HepG2 (cell line): ENCODE data around the gene RTBDN. TPM values are rescaled to one million over a fixed set of nuclear protein-coding genes. Genes with fewer than 3 reads are reported as not detected.

Experiments
- DMAP1 ChIP-seq: IDR thresholded peaks from 2 replicates; pipeline ENCODE4 v1.6.1; 2016
- FOXO1 ChIP-seq: sonication (generic); formaldehyde crosslinking; IDR thresholded peaks from 2 replicates; pipeline ENCODE4 v1.4.0; 2020; ENCODE audit warnings: missing genetic modification reagents
- HMG20B ChIP-seq: conservative IDR thresholded peaks from 2 replicates; pipeline ENCODE4 v1.6.1; 2016; ENCODE audit warnings: missing genetic modification reagents, missing compliant biosample characterization
- MTA1 ChIP-seq: sonication (generic); formaldehyde crosslinking; IDR thresholded peaks from 2 replicates; pipeline ENCODE4 v1.4.0; 2020; ENCODE audit warnings: missing genetic modification reagents, mild to moderate bottlenecking, borderline replicate concordance
- SRSF4 ChIP-seq: fragments of 200-400 bp; formaldehyde crosslinking; IDR thresholded peaks from one replicate; pipeline ENCODE4 v1.6.1; 2018; ENCODE audit warnings: mild to moderate bottlenecking, low read depth, low read length, moderate library complexity; ENCODE audit not compliant: poor library complexity, severe bottlenecking
- YEATS4 ChIP-seq: sonication (generic); formaldehyde crosslinking; IDR thresholded peaks from 2 replicates; pipeline ENCODE4 v1.4.0; 2020; ENCODE audit warnings: missing genetic modification reagents, borderline replicate concordance
- ZEB1 ChIP-seq: IDR thresholded peaks from 2 replicates; pipeline ENCODE4 v1.6.1; 2012; ENCODE audit warnings: mild to moderate bottlenecking, low read depth, inconsistent platforms; ENCODE audit not compliant: insufficient replicate concordance
- ZNF121 ChIP-seq: sonication (generic); formaldehyde crosslinking; IDR thresholded peaks from 2 replicates; pipeline ENCODE4 v1.5.0; 2020; ENCODE audit warnings: mild to moderate bottlenecking, missing genetic modification reagents
- ZNF235 ChIP-seq: sonication (generic); formaldehyde crosslinking; IDR thresholded peaks from 2 replicates; pipeline ENCODE4 v1.8.1; 2023; ENCODE audit warnings: mild to moderate bottlenecking, missing genetic modification reagents, borderline replicate concordance
- ZNF382 ChIP-seq: sonication (generic); formaldehyde crosslinking; IDR thresholded peaks from 2 replicates; pipeline ENCODE4 v1.5.0; 2020; ENCODE audit warnings: missing genetic modification reagents, mild to moderate bottlenecking, borderline replicate concordance
- ZNF543 ChIP-seq: sonication (generic); formaldehyde crosslinking; IDR thresholded peaks from 2 replicates; pipeline ENCODE4 v1.4.0; 2020; ENCODE audit warnings: mild to moderate bottlenecking, missing genetic modification reagents
- ZSCAN21 ChIP-seq: sonication (generic); formaldehyde crosslinking; IDR thresholded peaks from 2 replicates; pipeline ENCODE4 v1.8.0; 2022; ENCODE audit warnings: mild to moderate bottlenecking, missing genetic modification reagents, moderate library complexity, borderline replicate concordance
- polyA plus RNA-seq, 8 experiments: library from polyadenylated mRNA; depleted of rRNA in 3 of 8; stranded (reverse) in 7 of 8; unstranded in 1 of 8; fragments of >200 nt; fragmentation: Illumina TruSeq in 4 of 8; extraction: Trizol in 4 of 8; gene quantifications; 2 replicates each; pipeline versions ENCODE4 v1.2.1 to v1.2.3, GENCODE V29; 2011 to 2016; ENCODE audit warnings: low read depth in 4 of 8, missing spikeins in 1 of 8, mixed read lengths in 1 of 8; ENCODE audit not compliant: insufficient read depth in 1 of 8
- total RNA-seq, 5 experiments: library from RNA; depleted of rRNA; stranded (reverse); fragments of >200 nt; fragmentation: Illumina TruSeq; extraction: Trizol; gene quantifications; 2 replicates each; pipeline ENCODE4 v1.2.3, GENCODE V29; 2016; ENCODE audit warnings: low read depth in 1 of 5
- TF ChIP-seq, protein P1 (sequence below): sonication (generic); formaldehyde crosslinking; IDR thresholded peaks from 2 replicates; pipeline ENCODE4 v1.8.0; 2022; ENCODE audit warnings: missing genetic modification reagents, mild to moderate bottlenecking, inconsistent platforms, borderline replicate concordance
- TF ChIP-seq, protein P2 (sequence below): sonication (generic); formaldehyde crosslinking; IDR thresholded peaks from 2 replicates; pipeline ENCODE4 v1.8.0; 2022; ENCODE audit warnings: missing genetic modification reagents, mild to moderate bottlenecking, borderline replicate concordance
- TF ChIP-seq, protein P3 (sequence below): IDR thresholded peaks from 2 replicates; pipeline ENCODE4 v1.6.1; 2016; ENCODE audit warnings: mild to moderate bottlenecking
- TF ChIP-seq, protein P4 (sequence below): sonication (generic); formaldehyde crosslinking; IDR thresholded peaks from 2 replicates; pipeline ENCODE4 v1.5.0; 2020; ENCODE audit warnings: missing genetic modification reagents
- TF ChIP-seq, protein P5 (sequence below): sonication (generic); formaldehyde crosslinking; IDR thresholded peaks from 2 replicates; pipeline ENCODE4 v1.4.0; 2020; ENCODE audit warnings: missing genetic modification reagents
- TF ChIP-seq, protein P6 (sequence below): sonication (generic); formaldehyde crosslinking; IDR thresholded peaks from 2 replicates; pipeline ENCODE4 v1.4.0; 2020; ENCODE audit warnings: missing genetic modification reagents

The RTBDN gene
- total and polyA plus RNA-seq, 2 of the 13 experiments (the other 11 are each of a cell fraction or from before 2014, with no cell fraction given), result 0.27 to 0.48 TPM

DNA sequence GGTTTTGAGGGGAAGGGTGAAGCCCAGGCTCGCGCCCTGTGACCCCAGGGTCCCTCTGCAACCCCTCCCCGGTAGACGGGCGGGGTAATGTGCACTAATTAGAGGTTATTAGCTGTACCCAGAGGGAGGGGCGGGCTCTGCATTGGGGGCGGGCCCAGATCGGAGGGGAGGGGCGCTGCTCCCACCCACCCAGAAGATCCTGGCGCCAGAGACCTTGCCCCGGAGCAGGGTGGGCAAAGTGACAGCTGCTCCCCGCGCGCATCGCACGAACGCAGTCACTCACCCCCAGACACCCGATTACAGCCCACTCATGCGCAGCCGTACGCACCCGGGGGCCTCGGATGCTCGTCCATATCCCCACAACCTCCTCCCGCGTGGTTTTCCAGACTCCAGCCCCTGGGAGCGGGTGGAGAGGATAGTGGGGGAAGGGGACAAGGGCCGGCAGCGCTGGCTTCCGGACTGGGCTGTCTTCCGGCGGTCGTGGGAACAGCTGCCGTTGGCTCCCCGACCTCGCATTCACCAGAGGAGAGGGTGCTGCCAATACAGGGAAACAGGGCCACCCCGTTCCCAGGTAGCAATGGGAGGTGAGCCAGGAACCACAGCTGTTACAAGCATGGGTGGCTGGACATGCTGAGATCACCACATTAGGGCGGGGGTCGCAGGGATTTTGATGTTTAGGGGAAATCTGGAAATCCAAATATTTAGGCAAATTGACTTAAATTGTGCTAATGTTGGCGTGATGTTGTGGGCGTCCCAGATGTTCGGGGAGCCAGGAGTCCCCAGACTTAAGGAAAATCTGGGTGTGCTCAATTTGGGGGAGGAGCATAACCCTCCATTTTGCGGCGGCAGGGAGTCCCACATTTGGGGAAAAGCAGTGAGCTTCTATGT is 56.1 kb downstream of the RTBDN start (continued):
- no peak for TF ChIP-seq ZNF121 (CRISPR knock-in tag)
- TF ChIP-seq, protein P1, sequence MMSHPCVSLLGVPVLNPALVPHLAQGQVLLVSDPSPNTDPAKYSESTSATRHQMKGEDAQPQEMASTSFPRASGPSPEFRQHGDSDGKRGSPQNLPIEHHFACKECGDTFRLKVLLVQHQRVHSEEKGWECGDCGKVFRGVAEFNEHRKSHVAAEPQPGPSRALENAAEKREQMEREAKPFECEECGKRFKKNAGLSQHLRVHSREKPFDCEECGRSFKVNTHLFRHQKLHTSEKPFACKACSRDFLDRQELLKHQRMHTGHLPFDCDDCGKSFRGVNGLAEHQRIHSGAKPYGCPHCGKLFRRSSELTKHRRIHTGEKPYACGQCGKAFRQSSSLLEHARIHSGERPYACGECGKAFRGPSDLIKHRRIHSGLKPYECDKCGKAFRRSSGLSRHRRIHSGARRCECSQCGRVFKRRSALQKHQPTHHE, result 0 out of 2 replicates have a peak, but pooled peaks have one; percentile 24
- TF ChIP-seq, protein P2, sequence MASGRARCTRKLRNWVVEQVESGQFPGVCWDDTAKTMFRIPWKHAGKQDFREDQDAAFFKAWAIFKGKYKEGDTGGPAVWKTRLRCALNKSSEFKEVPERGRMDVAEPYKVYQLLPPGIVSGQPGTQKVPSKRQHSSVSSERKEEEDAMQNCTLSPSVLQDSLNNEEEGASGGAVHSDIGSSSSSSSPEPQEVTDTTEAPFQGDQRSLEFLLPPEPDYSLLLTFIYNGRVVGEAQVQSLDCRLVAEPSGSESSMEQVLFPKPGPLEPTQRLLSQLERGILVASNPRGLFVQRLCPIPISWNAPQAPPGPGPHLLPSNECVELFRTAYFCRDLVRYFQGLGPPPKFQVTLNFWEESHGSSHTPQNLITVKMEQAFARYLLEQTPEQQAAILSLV (CRISPR knock-in tag), result 0 out of 2 replicates have a peak, but pooled peaks have one; percentile 24
- TF ChIP-seq, protein P3, sequence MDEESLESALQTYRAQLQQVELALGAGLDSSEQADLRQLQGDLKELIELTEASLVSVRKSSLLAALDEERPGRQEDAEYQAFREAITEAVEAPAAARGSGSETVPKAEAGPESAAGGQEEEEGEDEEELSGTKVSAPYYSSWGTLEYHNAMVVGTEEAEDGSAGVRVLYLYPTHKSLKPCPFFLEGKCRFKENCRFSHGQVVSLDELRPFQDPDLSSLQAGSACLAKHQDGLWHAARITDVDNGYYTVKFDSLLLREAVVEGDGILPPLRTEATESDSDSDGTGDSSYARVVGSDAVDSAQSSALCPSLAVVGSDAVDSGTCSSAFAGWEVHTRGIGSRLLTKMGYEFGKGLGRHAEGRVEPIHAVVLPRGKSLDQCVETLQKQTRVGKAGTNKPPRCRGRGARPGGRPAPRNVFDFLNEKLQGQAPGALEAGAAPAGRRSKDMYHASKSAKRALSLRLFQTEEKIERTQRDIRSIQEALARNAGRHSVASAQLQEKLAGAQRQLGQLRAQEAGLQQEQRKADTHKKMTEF, result peak; percentile 12
- 0 out of 2 replicates have a peak, but pooled peaks have one; percentile 42 for TF ChIP-seq ZNF543 (CRISPR knock-in tag)
- peak; percentile 37; the same call in 1 of the 2 replicates for TF ChIP-seq MTA1 (CRISPR knock-in tag)
- no peak for TF ChIP-seq FOXO1 (CRISPR knock-in tag)
- 0 out of 2 replicates have a peak, but pooled peaks have one; percentile 39 for TF ChIP-seq DMAP1
- TF ChIP-seq SRSF4, result no peak
- TF ChIP-seq ZNF382, result no peak
- TF ChIP-seq ZNF235 (CRISPR knock-in tag), result 0 out of 2 replicates have a peak, but pooled peaks have one; percentile 53
- TF ChIP-seq, protein P4, sequence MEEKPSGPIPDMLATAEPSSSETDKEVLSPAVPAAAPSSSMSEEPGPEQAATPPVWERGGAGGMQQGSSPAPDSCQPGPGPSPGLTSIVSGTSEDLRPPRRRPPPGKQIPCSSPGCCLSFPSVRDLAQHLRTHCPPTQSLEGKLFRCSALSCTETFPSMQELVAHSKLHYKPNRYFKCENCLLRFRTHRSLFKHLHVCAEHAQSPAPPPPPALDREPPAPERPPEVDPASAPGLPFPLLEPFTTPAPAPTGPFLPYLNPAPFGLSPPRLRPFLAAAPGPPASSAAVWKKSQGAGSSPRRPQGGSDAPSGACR (CRISPR knock-in tag), result peak; percentile 59; the same call in 1 of the 2 replicates
- peak; percentile 61 for TF ChIP-seq YEATS4 (CRISPR knock-in tag)
- TF ChIP-seq HMG20B (CRISPR knock-in tag), result no peak; the same call in 1 of the 2 replicates
- TF ChIP-seq, protein P5, sequence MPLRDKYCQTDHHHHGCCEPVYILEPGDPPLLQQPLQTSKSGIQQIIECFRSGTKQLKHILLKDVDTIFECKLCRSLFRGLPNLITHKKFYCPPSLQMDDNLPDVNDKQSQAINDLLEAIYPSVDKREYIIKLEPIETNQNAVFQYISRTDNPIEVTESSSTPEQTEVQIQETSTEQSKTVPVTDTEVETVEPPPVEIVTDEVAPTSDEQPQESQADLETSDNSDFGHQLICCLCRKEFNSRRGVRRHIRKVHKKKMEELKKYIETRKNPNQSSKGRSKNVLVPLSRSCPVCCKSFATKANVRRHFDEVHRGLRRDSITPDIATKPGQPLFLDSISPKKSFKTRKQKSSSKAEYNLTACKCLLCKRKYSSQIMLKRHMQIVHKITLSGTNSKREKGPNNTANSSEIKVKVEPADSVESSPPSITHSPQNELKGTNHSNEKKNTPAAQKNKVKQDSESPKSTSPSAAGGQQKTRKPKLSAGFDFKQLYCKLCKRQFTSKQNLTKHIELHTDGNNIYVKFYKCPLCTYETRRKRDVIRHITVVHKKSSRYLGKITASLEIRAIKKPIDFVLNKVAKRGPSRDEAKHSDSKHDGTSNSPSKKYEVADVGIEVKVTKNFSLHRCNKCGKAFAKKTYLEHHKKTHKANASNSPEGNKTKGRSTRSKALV (CRISPR knock-in tag), result 0 out of 2 replicates have a peak, but pooled peaks have one; percentile 13
- TF ChIP-seq ZEB1, result no peak
- TF ChIP-seq ZSCAN21 (CRISPR knock-in tag), result peak; percentile 65; the same call in 1 of the 2 replicates
- TF ChIP-seq, protein P6, sequence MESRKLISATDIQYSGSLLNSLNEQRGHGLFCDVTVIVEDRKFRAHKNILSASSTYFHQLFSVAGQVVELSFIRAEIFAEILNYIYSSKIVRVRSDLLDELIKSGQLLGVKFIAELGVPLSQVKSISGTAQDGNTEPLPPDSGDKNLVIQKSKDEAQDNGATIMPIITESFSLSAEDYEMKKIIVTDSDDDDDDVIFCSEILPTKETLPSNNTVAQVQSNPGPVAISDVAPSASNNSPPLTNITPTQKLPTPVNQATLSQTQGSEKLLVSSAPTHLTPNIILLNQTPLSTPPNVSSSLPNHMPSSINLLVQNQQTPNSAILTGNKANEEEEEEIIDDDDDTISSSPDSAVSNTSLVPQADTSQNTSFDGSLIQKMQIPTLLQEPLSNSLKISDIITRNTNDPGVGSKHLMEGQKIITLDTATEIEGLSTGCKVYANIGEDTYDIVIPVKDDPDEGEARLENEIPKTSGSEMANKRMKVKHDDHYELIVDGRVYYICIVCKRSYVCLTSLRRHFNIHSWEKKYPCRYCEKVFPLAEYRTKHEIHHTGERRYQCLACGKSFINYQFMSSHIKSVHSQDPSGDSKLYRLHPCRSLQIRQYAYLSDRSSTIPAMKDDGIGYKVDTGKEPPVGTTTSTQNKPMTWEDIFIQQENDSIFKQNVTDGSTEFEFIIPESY, result 0 out of 2 replicates have a peak, but pooled peaks have one; percentile 3
